NCI-H2227 treated with DMSO at 0.1 percent for 48 hours (cell line): ENCODE data around the gene NATD1.

Experiments used
- DNase-seq: peaks from one replicate; lab custom pipeline; 2025; lab: John Stamatoyannopoulos, UW

The NATD1 gene

DNA sequence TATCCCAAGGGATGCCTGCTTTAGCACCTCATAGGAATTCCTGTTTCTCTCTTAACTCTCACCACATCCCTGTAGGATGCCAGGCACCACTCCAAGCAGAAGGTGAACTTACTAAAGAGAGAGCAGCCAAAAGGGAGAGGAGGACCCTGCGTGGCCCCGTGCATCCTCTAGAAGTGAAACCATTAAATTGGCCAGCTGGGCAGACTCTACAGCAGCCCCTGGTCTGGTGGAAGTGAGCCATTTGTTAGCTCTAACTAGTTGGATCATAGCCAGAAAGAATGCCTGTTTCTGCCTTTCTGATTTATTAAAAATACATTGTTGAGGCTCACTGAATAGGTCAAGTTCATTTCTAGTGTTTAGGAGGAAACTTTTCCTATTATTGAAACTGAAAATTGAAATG lies 61.5 kb downstream of the NATD1 start:
- DNase-seq: no peak

DNA sequence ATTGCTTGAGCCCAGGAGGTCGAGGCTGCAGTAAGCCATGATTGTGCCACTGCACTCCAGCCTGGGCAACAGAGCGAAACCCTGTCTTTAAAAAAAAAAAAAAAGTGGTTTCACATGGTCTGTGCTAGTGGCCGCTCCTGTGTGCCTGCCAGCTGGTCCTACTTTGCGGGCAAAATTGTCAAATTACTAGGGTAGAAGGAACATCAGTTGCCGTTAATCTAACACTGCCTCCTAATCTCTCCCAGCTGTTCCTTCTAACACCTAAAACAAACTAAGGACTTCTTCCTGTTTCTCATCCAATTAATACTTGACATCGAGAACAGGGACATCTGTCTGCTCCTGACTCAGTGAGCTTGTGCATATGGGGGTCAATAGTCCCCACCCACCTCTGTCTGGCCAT lies 63.1 kb downstream of the NATD1 start:
- DNase-seq: no peak

DNA sequence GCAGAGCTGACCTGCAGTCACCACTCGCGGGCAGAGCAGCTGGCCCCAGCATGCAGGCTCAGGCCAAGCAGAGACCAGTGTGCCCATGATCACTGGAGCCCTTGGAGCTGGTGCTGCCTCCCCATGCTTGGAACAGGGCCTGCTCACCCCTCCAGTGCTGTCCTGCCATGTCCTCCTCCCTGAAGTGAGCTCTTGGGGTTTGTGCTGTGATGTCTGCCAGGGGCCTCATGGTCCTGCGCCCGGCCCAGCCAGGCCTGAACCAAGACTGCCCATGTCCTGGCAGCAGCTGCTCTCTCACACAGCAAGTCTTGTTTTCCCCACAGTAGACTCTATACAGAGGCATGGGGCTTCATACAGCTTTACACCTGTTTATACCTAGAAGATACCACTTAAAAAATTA lies 63.8 kb downstream of the NATD1 start:
- DNase-seq: no peak
